Loucy (cell line): ENCODE data around the gene IL23A.
A peak's percentile ranks its signal among the peaks of the same experiment; 100 is the strongest.
"Not testable (repeated sequence)": the region's sequence is repeated elsewhere in the genome, so short reads cannot be mapped to it uniquely, and the experiment has no call there.

Experiments used
- H2AFZ ChIP-seq: fragments of 200-600 bp; sonication (generic); 2 replicates; pipeline ENCODE4 v1.6.0; 2016; ENCODE audit warnings: antibody characterized with exemption, mild to moderate bottlenecking, low read length, moderate library complexity
- H3F3A ChIP-seq: fragments of 200-600 bp; 2 replicates; pipeline ENCODE4 v1.6.0; 2016; ENCODE audit warnings: antibody characterized with exemption, low read depth, mild to moderate bottlenecking
- H3K27me3 ChIP-seq: fragments of 200-600 bp; sonication (generic); 2 replicates; pipeline ENCODE4 v1.6.1; 2014; ENCODE audit warnings: low read length, mild to moderate bottlenecking; ENCODE audit not compliant: insufficient read depth, poor library complexity, severe bottlenecking
- H3K36me3 ChIP-seq: fragments of 200-600 bp; sonication (generic); 2 replicates; pipeline ENCODE4 v1.6.1; 2016; ENCODE audit warnings: low read length; ENCODE audit not compliant: insufficient read depth
- H3K4me1 ChIP-seq: fragments of 200-600 bp; sonication (generic); 2 replicates; pipeline ENCODE4 v1.5.1; 2014; ENCODE audit warnings: low read length, mild to moderate bottlenecking; ENCODE audit not compliant: insufficient read depth, poor library complexity, severe bottlenecking
- H3K4me2 ChIP-seq: fragments of 200-600 bp; sonication (generic); 2 replicates; pipeline ENCODE4 v1.6.0; 2014; ENCODE audit warnings: antibody characterized with exemption, low read length, low read depth, mild to moderate bottlenecking; ENCODE audit not compliant: poor library complexity, severe bottlenecking
- H3K4me3 ChIP-seq: fragments of 200-600 bp; sonication (generic); 2 replicates; pipeline ENCODE4 v1.5.1; 2014; ENCODE audit warnings: low read length, mild to moderate bottlenecking, mixed read lengths; ENCODE audit not compliant: poor library complexity, severe bottlenecking
- H3K79me2 ChIP-seq: fragments of 200-600 bp; sonication (generic); 2 replicates; pipeline ENCODE4 v1.6.1; 2014; ENCODE audit warnings: low read length; ENCODE audit not compliant: insufficient read depth
- H3K9ac ChIP-seq: fragments of 200-600 bp; sonication (generic); 2 replicates; pipeline ENCODE4 v1.6.0; 2014; ENCODE audit warnings: mild to moderate bottlenecking, low read depth, low read length, moderate library complexity; ENCODE audit not compliant: poor library complexity, severe bottlenecking
- H3K9me2 ChIP-seq: fragments of 200-600 bp; sonication (generic); replicated peaks from 2 replicates; pipeline ENCODE4 v1.6.1; 2016; ENCODE audit warnings: low read depth, low read length, mixed read lengths
- H3K9me3 ChIP-seq: fragments of 200-600 bp; sonication (generic); 2 replicates; pipeline ENCODE4 v1.6.1; 2014; ENCODE audit warnings: mild to moderate bottlenecking, antibody characterized with exemption, low read length, low read depth; ENCODE audit not compliant: insufficient read depth
- H4K20me1 ChIP-seq: fragments of 200-600 bp; sonication (generic); 2 replicates; pipeline ENCODE4 v1.6.0; 2014; ENCODE audit warnings: antibody characterized with exemption, low read length, mild to moderate bottlenecking; ENCODE audit not compliant: insufficient read depth, poor library complexity, severe bottlenecking
- CTCF ChIP-seq: fragments of 200-600 bp; sonication (generic); conservative IDR thresholded peaks from 2 replicates; pipeline ENCODE4 v1.5.1; 2014; ENCODE audit warnings: mild to moderate bottlenecking, antibody characterized with exemption, low read length
- EZH2phosphoT487 ChIP-seq: fragments of 200-600 bp; IDR thresholded peaks from 2 replicates; pipeline ENCODE4 v1.6.1; 2018; ENCODE audit warnings: antibody characterized with exemption, mild to moderate bottlenecking, moderate library complexity, borderline replicate concordance

IL23A gene

GRCh38 chr12:56317675-56318074, 21.0 kb upstream of the IL23A start:
- no peak overlapping the region for H2AFZ ChIP-seq
- no peak overlapping the region for H3K4me3 ChIP-seq
- no peaks in the 10 kb centered on the region for H3F3A ChIP-seq
- H3K36me3 ChIP-seq: no peaks in the 10 kb centered on the region
- no peaks in the 10 kb centered on the region for H4K20me1 ChIP-seq
- H3K9me3 ChIP-seq: no peaks in the 10 kb centered on the region
- H3K4me1 ChIP-seq: peaks cover 14% of the 10 kb centered on the region
- H3K9ac ChIP-seq: no peak overlapping the region
- peaks cover 20% of the 10 kb centered on the region for H3K79me2 ChIP-seq
- H3K9me2 ChIP-seq: no peaks in the 10 kb centered on the region
- no peaks in the 10 kb centered on the region for H3K27me3 ChIP-seq
- no peak for TF ChIP-seq EZH2phosphoT487
- TF ChIP-seq CTCF: peak; percentile 40
- no peak overlapping the region for H3K4me2 ChIP-seq

GRCh38 chr12:56321027-56321426, 17.7 kb upstream of the IL23A start:
- no peak overlapping the region for H3K9ac ChIP-seq
- no peaks in the 10 kb centered on the region for H4K20me1 ChIP-seq
- H3K36me3 ChIP-seq: no peaks in the 10 kb centered on the region; the same call in 1 of the 2 replicates
- no peaks in the 10 kb centered on the region for H3K9me3 ChIP-seq
- no peaks in the 10 kb centered on the region for H3F3A ChIP-seq
- H3K4me1 ChIP-seq: no peaks in the 10 kb centered on the region
- H2AFZ ChIP-seq: no peak overlapping the region
- H3K79me2 ChIP-seq: no peaks in the 10 kb centered on the region
- no peak overlapping the region for H3K4me2 ChIP-seq
- TF ChIP-seq EZH2phosphoT487 (no peak), CTCF (no peak)
- H3K9me2 ChIP-seq: no peaks in the 10 kb centered on the region
- H3K27me3 ChIP-seq: no peaks in the 10 kb centered on the region
- no peak overlapping the region for H3K4me3 ChIP-seq

DNA sequence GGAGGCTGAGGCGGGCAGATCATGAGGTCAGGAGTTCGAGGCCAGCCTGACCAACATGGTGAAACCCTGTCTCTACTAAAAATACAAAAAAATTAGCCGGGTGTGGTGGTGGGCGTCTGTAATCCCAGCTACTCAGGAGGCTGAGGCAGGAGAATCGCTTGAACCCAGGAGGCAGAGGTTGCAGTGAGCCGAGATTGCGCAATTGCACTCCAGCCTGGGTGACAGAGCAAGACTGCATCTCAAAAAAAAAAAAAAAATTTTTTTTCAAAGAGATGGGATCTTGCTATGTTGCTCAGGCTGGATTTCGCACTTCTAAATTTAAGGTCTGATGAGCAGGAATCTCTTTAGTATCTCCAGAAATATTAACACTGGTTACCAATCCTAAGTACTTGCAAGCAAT, 17.1 kb upstream of the IL23A start:
- not testable (repeated sequence) for H3K4me3 ChIP-seq, H4K20me1 ChIP-seq, H3K79me2 ChIP-seq, H3K9me2 ChIP-seq, H3K4me2 ChIP-seq, H3K9me3 ChIP-seq, H3K36me3 ChIP-seq, H3K9ac ChIP-seq, H3K4me1 ChIP-seq, H3K27me3 ChIP-seq, H3F3A ChIP-seq, H2AFZ ChIP-seq

DNA sequence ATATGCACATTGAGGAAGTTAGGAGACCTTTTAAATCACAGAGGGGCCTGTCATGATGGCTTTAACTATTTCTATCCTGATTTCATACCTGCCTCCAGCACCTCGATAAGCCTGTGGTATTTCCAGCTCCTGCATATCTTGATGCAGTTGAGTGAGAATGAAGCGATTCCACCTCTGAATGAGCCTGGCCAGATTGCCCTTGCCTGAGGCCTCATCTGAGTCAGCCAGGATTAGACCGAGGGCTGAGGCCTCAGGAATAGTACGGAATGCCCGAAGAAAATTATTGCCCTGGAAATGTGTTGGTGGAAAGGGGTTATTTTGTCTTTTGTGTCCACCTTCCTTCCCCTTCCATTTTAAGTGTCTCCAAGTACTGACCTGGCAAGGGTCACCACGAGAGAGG, 14.5 kb upstream of the IL23A start:
- no peak for TF ChIP-seq CTCF
- TF ChIP-seq EZH2phosphoT487: no peak
- no peaks in the 10 kb centered on the region for H3F3A ChIP-seq
- no peak overlapping the region for H3K4me2 ChIP-seq
- H3K27me3 ChIP-seq: no peaks in the 10 kb centered on the region
- no peak overlapping the region for H2AFZ ChIP-seq
- H3K4me3 ChIP-seq: no peak overlapping the region
- H3K4me1 ChIP-seq: no peaks in the 10 kb centered on the region
- no peak overlapping the region for H3K9ac ChIP-seq
- no peaks in the 10 kb centered on the region for H3K79me2 ChIP-seq
- H3K9me2 ChIP-seq: no peaks in the 10 kb centered on the region
- no peaks in the 10 kb centered on the region; the same call in 1 of the 2 replicates for H3K36me3 ChIP-seq
- no peaks in the 10 kb centered on the region for H4K20me1 ChIP-seq
- no peaks in the 10 kb centered on the region for H3K9me3 ChIP-seq
